Panc1 (cell line): ENCODE results near the gene DENND4B. TPM values are rescaled to one million over a fixed set of nuclear protein-coding genes. Genes with fewer than 3 reads are reported as not detected.

ENCODE experiments used
- ATAC-seq: fragments of 200-7000 bp; cut with Tn5 transposase; 2 replicates; pipeline ENCODE4 v1.9.1; 2020; ENCODE audit warnings: mild to moderate bottlenecking, moderate library complexity
- BruUV-seq: library from RNA; stranded (reverse); fragments of 400-500 nt; replicated peaks from 2 replicates; lab custom pipeline; 2021; lab: Mats Ljungman, UMichigan
- CTCF ChIA-PET: fragments of 300-600 bp; sonication (Branson Sonifier 250); formaldehyde crosslinking; loops from one replicate; lab custom pipeline; 2022; ENCODE audit warnings: antibody characterized with exemption; lab: Charles Lee
- POLR2A ChIA-PET: fragments of 300-600 bp; sonication (Branson Sonifier 250); formaldehyde crosslinking; loops from one replicate; lab custom pipeline; 2022; ENCODE audit warnings: antibody characterized with exemption; lab: Charles Lee
- DNase-seq: peaks from one replicate; pipeline ENCODE4 v3.0.0-alpha.2; 2010; ENCODE audit warnings: low read depth, low spot score
- H3K27ac ChIP-seq: 2 replicates; pipeline ENCODE4 v1.5.1; 2011; ENCODE audit warnings: mild to moderate bottlenecking, low read length, inconsistent platforms
- H3K27me3 ChIP-seq: fragments of 200-500 bp; sonication (Bioruptor generic); 2 replicates; pipeline ENCODE4 v1.6.0; 2014; ENCODE audit warnings: low read length, inconsistent platforms; ENCODE audit not compliant: control insufficient read depth, insufficient read depth
- H3K36me3 ChIP-seq: fragments of 200-500 bp; sonication (Bioruptor generic); 2 replicates; pipeline ENCODE4 v1.5.1; 2014; ENCODE audit warnings: inconsistent platforms, mild to moderate bottlenecking, low read length, moderate library complexity; ENCODE audit not compliant: control insufficient read depth, insufficient read depth
- H3K4me1 ChIP-seq: 2 replicates; pipeline ENCODE4 v1.5.1; 2011; ENCODE audit warnings: inconsistent platforms, mild to moderate bottlenecking, low read length, moderate library complexity; ENCODE audit not compliant: control insufficient read depth, insufficient read depth
- H3K4me3 ChIP-seq, 2 experiments: 2 replicates each; pipeline ENCODE4 v1.5.1; 2011 to 2012; ENCODE audit warnings: low read depth in 2 of 2, low read length in 2 of 2, mild to moderate bottlenecking in 2 of 2, inconsistent platforms in 1 of 2, moderate library complexity in 1 of 2
- H3K9me3 ChIP-seq: fragments of 200-500 bp; sonication (Bioruptor generic); 2 replicates; pipeline ENCODE4 v1.5.1; 2014; ENCODE audit warnings: low read depth, mild to moderate bottlenecking, inconsistent platforms, low read length, moderate library complexity; ENCODE audit not compliant: control insufficient read depth, insufficient read depth
- CTCF ChIP-seq: fragments of 450-650 bp; IDR thresholded peaks from 2 replicates; pipeline ENCODE4 v1.5.1; 2017; ENCODE audit warnings: mild to moderate bottlenecking
- POLR2AphosphoS5 ChIP-seq: IDR thresholded peaks from 2 replicates; pipeline ENCODE4 v1.6.1; 2012; ENCODE audit warnings: mild to moderate bottlenecking, low read depth, low read length, moderate library complexity
- REST ChIP-seq, 2 experiments: IDR thresholded peaks; 2 replicates each; pipeline ENCODE4 v1.6.1; 2011 to 2012; ENCODE audit warnings: low read depth in 2 of 2, control low read depth in 1 of 2, low read length in 1 of 2, mild to moderate bottlenecking in 1 of 2, moderate library complexity in 1 of 2; ENCODE audit not compliant: insufficient read depth in 1 of 2
- SIN3A ChIP-seq: IDR thresholded peaks from 2 replicates; pipeline ENCODE4 v1.6.1; 2012; ENCODE audit warnings: low read depth, mild to moderate bottlenecking, low read length, moderate library complexity, borderline replicate concordance; ENCODE audit not compliant: insufficient read depth
- TCF7L2 ChIP-seq: IDR thresholded peaks from 2 replicates; pipeline ENCODE4 v1.6.1; 2011; ENCODE audit warnings: mild to moderate bottlenecking, low read depth, low read length, inconsistent platforms
- in situ Hi-C: cut with HindIII; loops from 2 replicates; pipeline ENCODE4 v1.10.0; 2016; ENCODE audit warnings: low sequenced_read_pairs, low pct_unique_long_range_greater_than_20kb
- intact Hi-C: fragments of 100-400 bp; cut with micrococcal nuclease; formaldehyde crosslinking; loops from one replicate; pipeline ENCODE4 v1.10.0; 2022; ENCODE audit not compliant: unreplicated experiment
- total RNA-seq: library from RNA; stranded (reverse); gene quantifications from one replicate; pipeline ENCODE4 v1.2.1, GENCODE V29; 2021; ENCODE audit not compliant: unreplicated experiment

The DENND4B gene
- total RNA-seq, 1 experiment from 2014 or later = 56.2 TPM

GRCh38 chr1:153928245-153928644 lies 18.3 kb downstream of the DENND4B start:
- CTCF ChIA-PET = no interaction called here
- no TSS peak for BruUV-seq
- Histone ChIP-seq H3K27me3 (no peaks in the 10 kb centered on the region), H3K4me3 (no peak overlapping the region), H3K4me1 (no peaks in the 10 kb centered on the region), H3K36me3 (no peaks in the 10 kb centered on the region), H3K9me3 (no peaks in the 10 kb centered on the region), H3K27ac (no peak overlapping the region)
- in situ Hi-C loops = no loop called here
- POLR2A ChIA-PET = no interaction called here
- DNase-seq (no peak), ATAC-seq (no peak)
- no peak for TF ChIP-seq POLR2AphosphoS5
- no peak for TF ChIP-seq CTCF
- no peak for TF ChIP-seq SIN3A
- TF ChIP-seq REST (IDR thresholded peaks at IDR 0.05; ENCODE audit: insufficient read depth in 1 of 2, low read depth in 2 of 2, low read length in 1 of 2) = no peak
- TF ChIP-seq TCF7L2 = no peak
- intact Hi-C loops = no loop called here

GRCh38 chr1:153926405-153926804 lies 20.1 kb downstream of the DENND4B start:
- Histone ChIP-seq H3K4me1 (peaks cover 1% of the 10 kb centered on the region), H3K9me3 (no peaks in the 10 kb centered on the region), H3K27me3 (no peaks in the 10 kb centered on the region), H3K36me3 (no peaks in the 10 kb centered on the region), H3K4me3 (no peak overlapping the region), H3K27ac (no peak overlapping the region)
- DNase-seq (no peak), ATAC-seq (no peak)
- BruUV-seq = no TSS peak
- ChIA-PET POLR2A (no interaction called here), CTCF (no interaction called here)
- TF ChIP-seq CTCF (no peak), REST (IDR thresholded peaks at IDR 0.05; ENCODE audit: insufficient read depth in 1 of 2, low read depth in 2 of 2, low read length in 1 of 2) (no peak), SIN3A (no peak), POLR2AphosphoS5 (no peak), TCF7L2 (no peak)
- in situ Hi-C loops = no loop called here
- intact Hi-C loops = no loop called here
